Mononuclear cell (primary cell): ENCODE measurements around the gene MROH8. TPM values are rescaled to one million over a fixed set of nuclear protein-coding genes. Genes with fewer than 3 reads are reported as not detected.
A peak's percentile ranks its signal among the peaks of the same experiment; 100 is the strongest.
"Not testable (repeated sequence)": the region's sequence is repeated elsewhere in the genome, so short reads cannot be mapped to it uniquely, and the experiment has no call there.

ENCODE experiments used
- H3K27me3 ChIP-seq: 2 replicates; pipeline ENCODE4 v1.6.0; 2011; ENCODE audit warnings: low read length, control low read depth; ENCODE audit not compliant: insufficient read depth
- H3K4me1 ChIP-seq: 2 replicates; pipeline ENCODE4 v1.5.1; 2011; ENCODE audit warnings: mild to moderate bottlenecking, low read length, control low read depth; ENCODE audit not compliant: insufficient read depth
- H3K4me3 ChIP-seq: 2 replicates; pipeline ENCODE4 v1.5.1; 2011; ENCODE audit warnings: mild to moderate bottlenecking, low read length, moderate library complexity
- H3K9me3 ChIP-seq: 2 replicates; pipeline ENCODE4 v1.5.1; 2011; ENCODE audit warnings: low read depth, mild to moderate bottlenecking, control low read depth, low read length
- total RNA-seq: library from RNA; depleted of rRNA; stranded (reverse); fragments of >200 nt; gene quantifications from one replicate; pipeline ENCODE4 v1.2.3, GENCODE V29; 2012

The MROH8 gene
- total RNA-seq, 1 donor, result 1.8 TPM

- peaks cover 21% of the 10 kb centered on the region for H3K4me1 ChIP-seq
- H3K4me3 ChIP-seq, result no peak overlapping the region
- H3K27me3 ChIP-seq, result no peaks in the 10 kb centered on the region
- no peaks in the 10 kb centered on the region for H3K9me3 ChIP-seq
Observed at GRCh38 chr20:37096415-37097041, 82.8 kb downstream of the MROH8 start.

- no peaks in the 10 kb centered on the region for H3K27me3 ChIP-seq
- H3K4me1 ChIP-seq, result peaks cover 21% of the 10 kb centered on the region
- peak within 1 kb of the TSS; percentile 66 for H3K4me3 ChIP-seq
- no peaks in the 10 kb centered on the region for H3K9me3 ChIP-seq
Observed at GRCh38 chr20:37095599-37096414, 83.5 kb downstream of the MROH8 start, which contains the start of gene RBL1. TSS of gene RBL1 (minus strand) at chr20:37095997. CDS start at chr20:37095928, 69 bp downstream.

- Histone ChIP-seq H3K9me3 (no peaks in the 10 kb centered on the region), H3K27me3 (no peaks in the 10 kb centered on the region), H3K4me1 (peaks cover 21% of the 10 kb centered on the region), H3K4me3 (peak overlapping the region; percentile 66)
Observed at GRCh38 chr20:37095108-37095598, 84.2 kb downstream of the MROH8 start.

GRCh38 chr20:37090407-37090806, 88.9 kb downstream of the MROH8 start:
- Histone ChIP-seq H3K4me3 (no peak overlapping the region), H3K9me3 (no peaks in the 10 kb centered on the region), H3K27me3 (no peaks in the 10 kb centered on the region), H3K4me1 (peaks cover 15% of the 10 kb centered on the region)

- H3K27me3 ChIP-seq, result no peaks in the 10 kb centered on the region
- no peak overlapping the region for H3K4me3 ChIP-seq
- H3K4me1 ChIP-seq, result peaks cover 3% of the 10 kb centered on the region
- no peaks in the 10 kb centered on the region for H3K9me3 ChIP-seq
Observed at GRCh38 chr20:37081717-37082289, 97.5 kb downstream of the MROH8 start.

DNA sequence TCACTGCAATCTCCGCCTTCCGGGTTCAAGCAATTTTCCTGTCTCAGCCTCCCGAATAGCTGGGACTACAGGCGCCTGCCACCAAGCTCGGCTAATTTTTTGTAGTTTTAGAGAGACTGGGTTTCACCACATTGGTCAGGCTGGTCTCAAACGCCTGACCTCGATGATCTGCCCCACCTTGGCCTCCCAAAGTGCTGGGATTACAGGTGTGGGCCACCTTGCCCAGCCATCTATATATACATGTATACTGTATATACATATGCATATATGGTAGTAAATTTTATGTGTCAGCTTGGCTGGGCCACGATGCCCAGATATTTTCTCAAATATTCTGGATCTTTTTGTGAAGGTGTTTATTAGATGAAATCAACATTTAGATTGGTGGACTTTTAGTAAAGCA, 102.3 kb downstream of the MROH8 start:
- H3K4me3 ChIP-seq, result no peak overlapping the region
- peaks cover 9% of the 10 kb centered on the region for H3K4me1 ChIP-seq
- no peaks in the 10 kb centered on the region for H3K9me3 ChIP-seq
- no peaks in the 10 kb centered on the region for H3K27me3 ChIP-seq

- Histone ChIP-seq H3K27me3 (no peaks in the 10 kb centered on the region), H3K4me1 (peaks cover 12% of the 10 kb centered on the region), H3K9me3 (no peaks in the 10 kb centered on the region), H3K4me3 (no peak overlapping the region)
Observed at GRCh38 chr20:37075932-37076685, 103.2 kb downstream of the MROH8 start.

GRCh38 chr20:37072293-37073196, 106.8 kb downstream of the MROH8 start:
- Histone ChIP-seq H3K9me3 (no peaks in the 10 kb centered on the region), H3K4me1 (peaks cover 12% of the 10 kb centered on the region), H3K4me3 (no peak overlapping the region), H3K27me3 (no peaks in the 10 kb centered on the region)

GRCh38 chr20:37071481-37071911, 107.9 kb downstream of the MROH8 start:
- Histone ChIP-seq H3K9me3 (no peaks in the 10 kb centered on the region), H3K4me1 (peaks cover 12% of the 10 kb centered on the region), H3K27me3 (no peaks in the 10 kb centered on the region), H3K4me3 (no peak overlapping the region)

GRCh38 chr20:37069563-37069962, 109.8 kb downstream of the MROH8 start:
- H3K4me1 ChIP-seq, result peaks cover 12% of the 10 kb centered on the region
- not testable (repeated sequence) for H3K4me3 ChIP-seq, H3K9me3 ChIP-seq, H3K27me3 ChIP-seq

DNA sequence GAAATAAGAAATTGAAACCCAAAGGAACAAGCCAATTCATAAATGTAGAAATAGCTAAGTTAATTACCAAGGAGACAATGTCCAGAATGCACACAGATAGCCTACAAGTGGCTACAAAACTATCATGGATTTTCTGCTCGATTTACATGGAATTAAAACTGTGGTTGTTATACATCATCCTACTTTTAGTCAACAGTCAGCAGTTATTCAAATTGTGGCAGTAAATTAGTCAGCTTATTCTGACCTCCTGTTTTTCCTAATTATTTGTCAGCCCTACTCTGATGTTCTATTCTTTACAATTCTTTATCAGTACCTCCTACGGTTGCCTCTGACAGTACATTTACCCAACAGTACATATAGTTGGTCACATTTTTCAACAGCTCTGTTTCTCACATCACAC, 113.2 kb downstream of the MROH8 start:
- no peaks in the 10 kb centered on the region for H3K9me3 ChIP-seq

DNA sequence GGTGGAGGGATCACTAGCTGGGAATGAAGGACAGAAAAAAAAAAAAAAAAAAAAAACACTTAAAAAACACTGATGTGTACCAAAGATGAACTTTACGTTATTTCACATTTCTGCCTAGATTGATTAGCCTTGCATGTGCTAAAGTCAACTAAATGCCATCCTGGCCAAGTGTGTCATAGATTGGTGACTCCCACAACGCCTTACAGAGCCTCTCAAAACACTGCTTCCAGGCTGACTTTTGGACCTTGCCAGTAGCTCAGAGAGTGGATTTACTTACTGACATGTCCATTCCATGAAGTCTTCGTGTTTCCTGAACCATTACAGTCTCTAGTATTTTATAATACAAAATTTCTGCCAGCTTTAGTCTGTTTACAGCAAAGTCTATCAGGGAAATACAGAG, 124.1 kb downstream of the MROH8 start:
- H3K27me3 ChIP-seq, result no peaks in the 10 kb centered on the region
- H3K9me3 ChIP-seq, result no peaks in the 10 kb centered on the region
- H3K4me1 ChIP-seq, result no peaks in the 10 kb centered on the region
- H3K4me3 ChIP-seq, result no peak overlapping the region

More for the DNA sequence above, 113.2 kb downstream of the MROH8 start:
- peaks cover under 1% of the 10 kb centered on the region for H3K4me1 ChIP-seq
- H3K27me3 ChIP-seq, result no peaks in the 10 kb centered on the region
- no peak overlapping the region for H3K4me3 ChIP-seq

DNA sequence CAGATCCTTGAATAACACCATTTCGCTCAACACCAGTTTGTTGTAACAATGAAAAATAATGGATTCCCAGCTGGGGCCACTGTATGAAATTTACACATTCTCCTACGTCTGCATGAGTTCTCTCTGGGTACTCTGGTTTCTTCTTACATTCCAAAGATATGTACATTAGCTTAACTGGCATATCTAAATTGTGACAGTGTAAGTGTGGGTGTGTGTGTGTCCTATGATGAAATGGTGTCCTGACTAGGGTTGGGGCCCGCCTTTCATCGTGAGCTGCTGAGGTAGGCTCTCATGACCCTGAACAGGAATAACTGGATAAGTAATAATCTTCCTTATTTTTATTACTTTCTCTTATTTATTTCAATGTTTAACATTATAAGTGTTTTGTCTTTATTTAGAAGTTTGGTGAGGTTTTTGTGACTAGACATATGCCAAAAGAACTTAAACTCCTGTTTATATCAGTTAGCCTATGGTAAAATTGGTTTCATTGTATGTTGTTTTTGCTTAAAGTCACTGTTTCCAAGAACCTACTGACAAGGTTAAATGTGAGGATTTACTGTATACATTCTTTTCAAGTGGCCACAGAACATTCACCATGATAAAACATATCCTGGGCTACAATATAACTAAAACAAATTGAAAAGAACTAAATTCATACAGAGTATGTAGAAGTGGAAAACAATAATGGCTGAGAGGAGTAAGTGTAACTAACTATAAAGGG, 126.0 kb downstream of the MROH8 start:
- Histone ChIP-seq H3K9me3 (no peaks in the 10 kb centered on the region), H3K27me3 (no peaks in the 10 kb centered on the region), H3K4me1 (no peaks in the 10 kb centered on the region), H3K4me3 (no peak overlapping the region)
